NB4 (cell line): ENCODE results near the gene DYRK4.

Experiments
- CTCF ChIP-seq: IDR thresholded peaks from one replicate; pipeline ENCODE4 v1.5.1; 2012; ENCODE audit warnings: low read depth, low read length
- POLR2A ChIP-seq: IDR thresholded peaks from 2 replicates; pipeline ENCODE4 v1.6.1; 2011; ENCODE audit warnings: mild to moderate bottlenecking; ENCODE audit not compliant: insufficient read length; ENCODE audit errors: extremely low read depth
- TF ChIP-seq, protein P1 (sequence below): IDR thresholded peaks from 2 replicates; pipeline ENCODE4 v1.6.1; 2011; ENCODE audit warnings: low read depth, low read length

GRCh38 chr12:4621511-4621910 is 59.5 kb downstream of the DYRK4 start:
- TF ChIP-seq CTCF (no peak), POLR2A (no peak)
- TF ChIP-seq, protein P1, sequence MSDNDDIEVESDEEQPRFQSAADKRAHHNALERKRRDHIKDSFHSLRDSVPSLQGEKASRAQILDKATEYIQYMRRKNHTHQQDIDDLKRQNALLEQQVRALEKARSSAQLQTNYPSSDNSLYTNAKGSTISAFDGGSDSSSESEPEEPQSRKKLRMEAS: no peak
